HepG2 (cell line): ENCODE results near the gene INTS1. TPM values are rescaled to one million over a fixed set of nuclear protein-coding genes. Genes with fewer than 3 reads are reported as not detected.
A peak's percentile ranks its signal among the peaks of the same experiment; 100 is the strongest.

Experiments
- ATAC-seq: fragments of 200-7000 bp; cut with Tn5 transposase; 3 replicates; pipeline ENCODE4 v1.9.1; 2020; ENCODE audit warnings: mild to moderate bottlenecking, moderate library complexity
- BruUV-seq: library from RNA; stranded (reverse); fragments of 400-500 nt; replicated peaks from 2 replicates; lab custom pipeline; 2021; lab: Mats Ljungman, UMichigan
- CTCF ChIA-PET: fragments of 300-600 bp; formaldehyde crosslinking; extraction: SDS; loops from one replicate; lab custom pipeline; 2021; ENCODE audit warnings: low total read pairs, inconsistent platforms, low intra/inter-chr PET ratio; lab: Yijun Ruan, JAX
- POLR2A ChIA-PET: fragments of 350-600 bp; sonication (Branson Sonifier 250); formaldehyde crosslinking; loops from one replicate; lab custom pipeline; 2020; ENCODE audit warnings: antibody characterized with exemption, inconsistent platforms; lab: Yijun Ruan, JAX
- DNase-seq: peaks from one replicate; pipeline ENCODE4 v3.0.0-alpha.2; 2015; ENCODE audit warnings: low spot score
- FAIRE-seq: peaks from 3 replicates; lab custom pipeline; 2011; peaks lifted over from hg19 to GRCh38; lab: Jason Lieb, UNC
- H2AFZ ChIP-seq: one replicate; pipeline ENCODE4 v1.6.1; 2011; ENCODE audit warnings: low read length, inconsistent platforms
- H3K27ac ChIP-seq: fragments of 300-600 bp; 3 replicates; pipeline ENCODE4 v1.8.0; 2011; ENCODE audit warnings: mixed run types, mild to moderate bottlenecking, mixed read lengths, low read length, inconsistent platforms; ENCODE audit not compliant: insufficient read depth; ENCODE audit errors: extremely low read length
- H3K27me3 ChIP-seq, 2 experiments: fragments of 200-600 bp in 1 of 2; 2 replicates in 1 of 2; 3 replicates in 1 of 2; pipeline versions ENCODE4 v1.6.0 to v1.8.0; 2011; ENCODE audit warnings: low read length in 2 of 2, mild to moderate bottlenecking in 2 of 2, moderate library complexity in 2 of 2, inconsistent platforms in 1 of 2; ENCODE audit not compliant: insufficient read depth in 2 of 2, control insufficient read depth in 1 of 2
- H3K36me3 ChIP-seq, 2 experiments: fragments of 200-600 bp in 1 of 2; replicated peaks in 1 of 2; 2 replicates in 1 of 2; 3 replicates in 1 of 2; pipeline versions ENCODE4 v1.5.1 to v1.8.0; 2011; ENCODE audit warnings: low read length in 2 of 2, inconsistent platforms in 1 of 2; ENCODE audit not compliant: insufficient read depth in 2 of 2, control insufficient read depth in 1 of 2
- H3K4me1 ChIP-seq: 2 replicates; pipeline ENCODE4 v1.5.1; 2012; ENCODE audit warnings: low read length, inconsistent platforms; ENCODE audit not compliant: insufficient read depth
- H3K4me2 ChIP-seq: 2 replicates; pipeline ENCODE4 v1.6.0; 2011; ENCODE audit warnings: low read depth, low read length, inconsistent platforms
- H3K4me3 ChIP-seq, 3 experiments: fragments of 200-600 bp in 1 of 3; sonication (generic), shearing (Covaris generic) in 1 of 3; replicated peaks in 1 of 3; 2 replicates each; pipeline ENCODE4 v1.5.1; 2011 to 2016; ENCODE audit warnings: low read length in 3 of 3, inconsistent platforms in 2 of 3, low read depth in 2 of 3, mild to moderate bottlenecking in 2 of 3, control low read depth in 1 of 3, mixed read lengths in 1 of 3; ENCODE audit not compliant: insufficient read depth in 1 of 3
- H3K79me2 ChIP-seq: one replicate; pipeline ENCODE4 v1.6.1; 2011; ENCODE audit warnings: low read length, inconsistent platforms; ENCODE audit not compliant: insufficient read depth
- H3K9ac ChIP-seq: 2 replicates; pipeline ENCODE4 v1.6.0; 2011; ENCODE audit warnings: mild to moderate bottlenecking, low read depth, low read length, inconsistent platforms; ENCODE audit not compliant: insufficient read depth
- H3K9me3 ChIP-seq: 2 replicates; pipeline ENCODE4 v1.5.1; 2012; ENCODE audit warnings: mild to moderate bottlenecking, low read length
- H4K20me1 ChIP-seq: 2 replicates; pipeline ENCODE4 v1.6.0; 2011; ENCODE audit warnings: inconsistent platforms, mild to moderate bottlenecking, low read length, moderate library complexity; ENCODE audit not compliant: insufficient read depth
- AGO1 ChIP-seq: fragments of 200-400 bp; formaldehyde crosslinking; IDR thresholded peaks from 2 replicates; pipeline ENCODE4 v1.6.1; 2017; ENCODE audit warnings: mild to moderate bottlenecking, low read depth, low read length, moderate library complexity; ENCODE audit not compliant: poor library complexity, severe bottlenecking
- AGO2 ChIP-seq: fragments of 200-400 bp; formaldehyde crosslinking; optimal IDR thresholded peaks from 2 replicates; pipeline ENCODE3; 2017; ENCODE audit warnings: mild to moderate bottlenecking, low read depth, low read length, moderate library complexity
- ARID4A ChIP-seq: sonication (generic); formaldehyde crosslinking; IDR thresholded peaks from 2 replicates; pipeline ENCODE4 v1.5.0; 2020; ENCODE audit warnings: mild to moderate bottlenecking, missing genetic modification reagents, borderline replicate concordance
- DPF2 ChIP-seq: sonication (generic); formaldehyde crosslinking; IDR thresholded peaks from 2 replicates; pipeline ENCODE4 v1.4.0; 2020; ENCODE audit warnings: mild to moderate bottlenecking, low read depth, missing genetic modification reagents, borderline replicate concordance
- FOSL1 ChIP-seq: sonication (generic); formaldehyde crosslinking; IDR thresholded peaks from 2 replicates; pipeline ENCODE4 v1.9.0; 2021; ENCODE audit warnings: missing genetic modification reagents, borderline replicate concordance
- FOXA3 ChIP-seq: IDR thresholded peaks from 2 replicates; pipeline ENCODE4 v1.6.1; 2016; ENCODE audit warnings: missing genetic modification reagents, missing compliant biosample characterization
- HMG20A ChIP-seq: IDR thresholded peaks from 2 replicates; pipeline ENCODE4 v1.6.1; 2016; ENCODE audit warnings: borderline replicate concordance
- KLF11 ChIP-seq: IDR thresholded peaks from 2 replicates; pipeline ENCODE4 v1.6.1; 2016; ENCODE audit warnings: missing compliant biosample characterization
- MED1 ChIP-seq: sonication (generic); formaldehyde crosslinking; IDR thresholded peaks from 2 replicates; pipeline ENCODE4 v1.4.0; 2020; ENCODE audit warnings: missing genetic modification reagents
- NFYC ChIP-seq: IDR thresholded peaks from 2 replicates; pipeline ENCODE4 v1.6.1; 2016; ENCODE audit warnings: missing genetic modification reagents, missing compliant biosample characterization
- POLR2G ChIP-seq: fragments of 200-400 bp; formaldehyde crosslinking; IDR thresholded peaks from 2 replicates; pipeline ENCODE4 v1.6.1; 2018; ENCODE audit warnings: mild to moderate bottlenecking, low read depth, low read length, moderate library complexity
- RBFOX2 ChIP-seq: fragments of 200-400 bp; formaldehyde crosslinking; IDR thresholded peaks from 2 replicates; pipeline ENCODE4 v1.6.1; 2017; ENCODE audit warnings: low read depth, mild to moderate bottlenecking, low read length
- RBM22 ChIP-seq: fragments of 200-400 bp; formaldehyde crosslinking; optimal IDR thresholded peaks from 2 replicates; pipeline ENCODE3; 2017; ENCODE audit warnings: mild to moderate bottlenecking, low read length, moderate library complexity
- SMARCC2 ChIP-seq: fragments of 450-650 bp; IDR thresholded peaks from 2 replicates; pipeline ENCODE4 v1.6.1; 2017; ENCODE audit warnings: antibody characterized with exemption, mild to moderate bottlenecking
- SMARCE1 ChIP-seq: fragments of 450-650 bp; IDR thresholded peaks from 2 replicates; pipeline ENCODE4 v1.6.1; 2017; ENCODE audit warnings: borderline replicate concordance
- ZNF17 ChIP-seq: sonication (generic); formaldehyde crosslinking; IDR thresholded peaks from 2 replicates; pipeline ENCODE4 v1.5.0; 2020; ENCODE audit warnings: mild to moderate bottlenecking, missing genetic modification reagents
- ZNF776 ChIP-seq: sonication (generic); formaldehyde crosslinking; IDR thresholded peaks from 2 replicates; pipeline ENCODE4 v1.4.0; 2020; ENCODE audit warnings: mild to moderate bottlenecking, missing genetic modification reagents
- WGBS: methylation state at CpG from one replicate; pipeline ENCODE4 v1.1.6; 2017; ENCODE audit warnings: low lambda C conversion rate; 5-methylcytosine and 5-hydroxymethylcytosine counted together
- in situ Hi-C: cut with HindIII; loops from 2 replicates; pipeline ENCODE4 v1.10.0; 2017; ENCODE audit warnings: low pct_unique_long_range_greater_than_20kb; ENCODE audit not compliant: extremely low pct_ligation_motif_present
- intact Hi-C: fragments of 100-400 bp; cut with micrococcal nuclease; formaldehyde crosslinking; loops from one replicate; pipeline ENCODE4 v1.10.0; 2022; ENCODE audit not compliant: unreplicated experiment
- polyA plus RNA-seq, 8 experiments: library from polyadenylated mRNA; depleted of rRNA in 3 of 8; stranded (reverse) in 7 of 8; unstranded in 1 of 8; fragments of >200 nt; fragmentation: Illumina TruSeq in 4 of 8; extraction: Trizol in 4 of 8; gene quantifications; 2 replicates each; pipeline versions ENCODE4 v1.2.1 to v1.2.3, GENCODE V29; 2011 to 2016; ENCODE audit warnings: low read depth in 4 of 8, missing spikeins in 1 of 8, mixed read lengths in 1 of 8; ENCODE audit not compliant: insufficient read depth in 1 of 8
- total RNA-seq, 5 experiments: library from RNA; depleted of rRNA; stranded (reverse); fragments of >200 nt; fragmentation: Illumina TruSeq; extraction: Trizol; gene quantifications; 2 replicates each; pipeline ENCODE4 v1.2.3, GENCODE V29; 2016; ENCODE audit warnings: low read depth in 1 of 5

INTS1 gene
- total and polyA plus RNA-seq, 2 of the 13 experiments (the other 11 are each of a cell fraction or from before 2014, with no cell fraction given): 13.7 to 29.0 TPM

GRCh38 chr7:1543826-1544177 is 39.6 kb upstream of the INTS1 start (continued):
- TF ChIP-seq ARID4A (CRISPR knock-in tag) (no peak), ZNF776 (CRISPR knock-in tag) (0 out of 2 replicates have a peak, but pooled peaks have one; percentile 12)

- no peak for ATAC-seq
- intact Hi-C loops (no loop called here), in situ Hi-C loops (no loop called here)
- 96% methylated on average over 29 of the region's 38 CpGs for WGBS
- H3K4me2 ChIP-seq: no peak overlapping the region
- no peak overlapping the region for H2AFZ ChIP-seq
- H3K79me2 ChIP-seq: peaks cover 8% of the 10 kb centered on the region
- no peaks in the 10 kb centered on the region for H4K20me1 ChIP-seq
- H3K36me3 ChIP-seq: peaks cover 12 to 27% of the 10 kb centered on the region in 2 experiments; a peak in 4 of 5 replicates
- POLR2A ChIA-PET: interaction anchor here (4.8 kb wide), 1 partner anchor 12 kb away, joined by 30 read pairs; the partner anchor contains the start of gene TMEM184A
- no peaks in the 10 kb centered on the region for H3K4me1 ChIP-seq
- no peaks in the 10 kb centered on the region for H3K9me3 ChIP-seq
- DNase-seq: no peak
- no TSS peak for BruUV-seq
- CTCF ChIA-PET: no interaction called here
- H3K4me3 ChIP-seq: no peak overlapping the region
- H3K27ac ChIP-seq: no peak overlapping the region
- no peaks in the 10 kb centered on the region for H3K27me3 ChIP-seq
- no peak for FAIRE-seq
- no peak overlapping the region for H3K9ac ChIP-seq
- 0 out of 2 replicates have a peak, but pooled peaks have one; percentile 14 for TF ChIP-seq FOSL1
- TF ChIP-seq FOXA3 (CRISPR knock-in tag): no peak
- TF ChIP-seq DPF2 (CRISPR knock-in tag): no peak
- peak; percentile 76 for TF ChIP-seq POLR2G
- TF ChIP-seq HMG20A (CRISPR knock-in tag): no peak
- TF ChIP-seq RBM22: peak; percentile 35
- no peak for TF ChIP-seq NFYC (CRISPR knock-in tag)
- TF ChIP-seq ZNF17 (CRISPR knock-in tag): 0 out of 2 replicates have a peak, but pooled peaks have one; percentile 49
- TF ChIP-seq SMARCC2: no peak
- no peak for TF ChIP-seq KLF11 (CRISPR knock-in tag)
- TF ChIP-seq SMARCE1: no peak
- peak; percentile 100 for TF ChIP-seq AGO1
- TF ChIP-seq RBFOX2: peak; percentile 50; the same call in 1 of the 2 replicates
- TF ChIP-seq AGO2: peak; percentile 95
- 0 out of 2 replicates have a peak, but pooled peaks have one; percentile 4 for TF ChIP-seq MED1 (CRISPR knock-in tag)
These were observed 38.9 kb upstream of the INTS1 start for GRCh38 chr7:1542841-1543747.
